Measurements from ENCODE around the gene ARMH4.

Gene ARMH4

DNA sequence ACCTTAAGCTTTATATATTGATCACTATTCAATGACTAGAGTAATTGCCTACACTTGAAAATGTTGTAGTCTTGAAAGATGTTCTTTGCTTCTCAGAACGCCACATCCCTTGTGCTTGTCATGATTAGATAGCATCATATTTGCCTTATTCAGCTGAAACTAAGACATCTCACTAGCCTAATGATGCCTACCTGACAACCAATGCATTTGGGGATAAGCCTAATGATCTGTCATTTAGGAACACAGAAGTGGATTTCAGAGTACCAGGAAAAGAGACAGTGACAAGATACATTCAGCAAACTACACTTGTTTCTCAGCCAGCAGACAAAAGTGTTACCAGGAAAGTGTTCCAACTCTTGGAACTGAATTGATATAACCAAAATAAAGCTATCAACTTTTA lies 83.7 kb downstream of the ARMH4 start:
- ATAC-seq (replicated peaks) (no peak), DNase-seq (no peak)
- Mint-ChIP-seq H3K4me3 (no peak overlapping the region), H3K27me3 (no peaks in the 10 kb centered on the region), H3K27ac (no peak overlapping the region), H3K9me3 (no peaks in the 10 kb centered on the region), H3K4me1 (no peaks in the 10 kb centered on the region), H3K36me3 (no peaks in the 10 kb centered on the region)

GRCh38 chr14:58066115-58066514 lies 85.9 kb downstream of the ARMH4 start:
- no peaks in the 10 kb centered on the region for H3K9me3 Mint-ChIP-seq
- peaks cover 4 to 8% of the 10 kb centered on the region in 2 donors for H3K27me3 Mint-ChIP-seq
- H3K36me3 Mint-ChIP-seq = no peaks in the 10 kb centered on the region
- H3K27ac Mint-ChIP-seq = no peak overlapping the region
- no peak overlapping the region for H3K4me3 Mint-ChIP-seq
- H3K4me1 Mint-ChIP-seq = no peaks in the 10 kb centered on the region
- ATAC-seq (replicated peaks) (no peak), DNase-seq (no peak)

DNA sequence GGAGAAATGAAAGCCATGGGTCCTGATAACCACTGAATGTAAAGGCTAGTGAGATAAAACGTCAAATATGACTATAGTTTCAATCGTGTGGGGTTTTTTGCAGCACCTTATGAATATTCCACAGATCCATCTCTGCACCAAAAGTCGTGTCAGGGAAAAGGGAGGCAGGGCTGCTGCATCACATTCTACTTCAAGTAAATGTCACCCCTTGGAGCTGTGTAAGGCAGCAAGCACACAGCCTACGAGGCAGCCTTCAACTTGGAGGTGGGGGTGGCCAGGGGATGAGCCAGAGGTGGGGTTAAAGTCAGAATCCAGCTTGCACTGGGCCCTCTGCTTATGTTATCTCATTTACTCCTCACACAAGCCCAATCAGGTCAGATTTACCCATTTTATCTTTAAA lies 90.4 kb downstream of the ARMH4 start:
- no peaks in the 10 kb centered on the region for H3K36me3 Mint-ChIP-seq
- peaks cover 7 to 15% of the 10 kb centered on the region in 2 donors for H3K27me3 Mint-ChIP-seq
- no peak for DNase-seq
- H3K9me3 Mint-ChIP-seq = no peaks in the 10 kb centered on the region
- H3K4me3 Mint-ChIP-seq = no peak overlapping the region
- no peak overlapping the region for H3K27ac Mint-ChIP-seq
- H3K4me1 Mint-ChIP-seq = no peaks in the 10 kb centered on the region
- no peak for ATAC-seq (replicated peaks)

DNA sequence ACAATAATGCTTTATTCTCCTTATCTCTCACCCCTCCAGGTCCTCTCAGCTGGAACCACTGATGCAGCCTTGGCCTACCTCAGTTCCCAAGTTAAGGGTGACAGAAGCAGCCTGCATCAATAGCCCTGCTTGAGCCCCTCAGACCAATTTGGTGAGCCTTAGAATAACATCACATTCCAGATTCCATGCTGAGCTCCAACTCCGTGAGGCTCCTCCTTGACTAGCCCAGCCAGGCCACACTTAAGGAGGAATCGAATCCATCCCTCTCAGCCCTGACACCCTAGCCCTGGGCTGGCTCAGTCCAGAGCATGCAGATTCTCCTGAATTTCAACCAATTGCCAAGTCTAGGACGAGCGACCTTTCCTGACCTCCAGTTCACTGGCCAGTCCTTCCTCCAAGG lies 91.1 kb downstream of the ARMH4 start:
- H3K9me3 Mint-ChIP-seq = no peaks in the 10 kb centered on the region
- no peak overlapping the region for H3K27ac Mint-ChIP-seq
- no peak for ATAC-seq (replicated peaks)
- DNase-seq = no peak
- H3K27me3 Mint-ChIP-seq = peaks cover 7 to 15% of the 10 kb centered on the region in 2 donors
- H3K4me1 Mint-ChIP-seq = no peaks in the 10 kb centered on the region
- no peaks in the 10 kb centered on the region for H3K36me3 Mint-ChIP-seq
- no peak overlapping the region for H3K4me3 Mint-ChIP-seq

DNA sequence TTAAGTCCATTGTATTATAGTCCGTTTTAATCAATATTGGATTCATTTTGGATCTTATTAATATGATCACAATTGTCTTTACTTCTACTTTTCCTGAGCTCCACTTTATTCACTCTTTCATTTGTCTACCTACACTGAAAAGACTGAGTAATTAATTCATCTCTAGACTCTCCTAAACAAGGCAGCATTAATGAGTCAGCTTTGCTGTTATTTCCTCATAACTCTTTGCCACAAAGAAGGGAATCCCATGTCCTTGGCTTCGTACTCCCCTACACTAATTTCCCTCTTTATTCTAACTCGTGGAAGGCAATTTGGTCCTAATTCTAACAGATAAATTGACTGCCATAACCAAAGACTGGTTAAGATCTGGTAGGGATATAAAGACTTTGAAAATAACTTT lies 91.9 kb downstream of the ARMH4 start:
- DNase-seq (no peak), ATAC-seq (replicated peaks) (no peak)
- no peaks in the 10 kb centered on the region for H3K4me1 Mint-ChIP-seq
- no peaks in the 10 kb centered on the region for H3K9me3 Mint-ChIP-seq
- no peak overlapping the region for H3K4me3 Mint-ChIP-seq
- peaks cover 7 to 17% of the 10 kb centered on the region in 2 donors for H3K27me3 Mint-ChIP-seq
- H3K27ac Mint-ChIP-seq = no peak overlapping the region
- no peaks in the 10 kb centered on the region for H3K36me3 Mint-ChIP-seq

DNA sequence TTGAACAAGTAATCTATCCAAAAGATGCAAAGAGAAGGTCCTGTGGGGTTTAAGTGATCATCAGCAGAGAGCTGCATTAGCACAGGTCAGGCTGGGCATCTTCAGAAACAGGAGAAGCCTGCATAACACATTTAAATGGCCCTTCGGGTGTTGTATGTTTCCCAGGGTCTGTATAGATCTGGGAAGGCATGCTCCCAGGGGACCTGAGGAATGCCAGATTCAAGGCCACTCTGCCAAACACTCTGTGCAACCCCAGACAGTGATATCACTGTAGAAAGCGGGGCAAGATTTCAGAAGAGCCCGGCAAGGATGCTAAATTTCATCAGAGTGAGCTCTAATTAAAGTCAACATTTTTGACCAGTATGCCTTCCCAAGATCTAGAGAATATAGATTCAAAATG lies 92.9 kb downstream of the ARMH4 start:
- H3K27me3 Mint-ChIP-seq = peaks cover 7 to 20% of the 10 kb centered on the region in 2 donors
- no peaks in the 10 kb centered on the region for H3K36me3 Mint-ChIP-seq
- no peak overlapping the region for H3K27ac Mint-ChIP-seq
- DNase-seq (no peak), ATAC-seq (replicated peaks) (no peak)
- no peaks in the 10 kb centered on the region for H3K9me3 Mint-ChIP-seq
- H3K4me3 Mint-ChIP-seq = no peak overlapping the region
- no peaks in the 10 kb centered on the region for H3K4me1 Mint-ChIP-seq

DNA sequence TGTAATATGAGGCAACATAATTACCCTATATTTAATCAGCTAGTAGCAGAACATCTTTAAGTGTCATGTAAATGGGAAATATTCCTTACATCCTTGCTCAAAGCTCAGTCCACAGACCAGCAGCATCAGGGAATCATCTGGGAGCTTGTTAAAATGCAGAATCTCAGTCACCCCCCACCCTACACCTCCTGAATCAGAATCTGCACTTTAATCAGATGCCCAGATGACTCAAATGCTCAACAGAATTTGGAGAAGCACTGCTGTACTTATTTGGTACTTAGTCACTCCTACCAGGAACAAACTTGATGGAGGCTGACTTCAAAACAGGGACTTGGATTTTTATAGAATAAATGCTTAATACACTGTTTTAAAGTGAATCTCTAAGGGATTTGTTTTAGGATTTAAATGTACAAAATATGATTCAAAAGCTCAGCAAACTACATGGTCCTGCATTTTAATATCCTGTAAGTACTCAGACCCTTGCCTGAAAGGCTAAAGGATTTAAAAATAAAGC lies 96.5 kb downstream of the ARMH4 start:
- Mint-ChIP-seq H3K36me3 (no peaks in the 10 kb centered on the region), H3K4me1 (no peaks in the 10 kb centered on the region), H3K4me3 (no peak overlapping the region), H3K9me3 (no peaks in the 10 kb centered on the region), H3K27ac (no peak overlapping the region), H3K27me3 (peaks cover 7 to 18% of the 10 kb centered on the region in 2 donors)
- DNase-seq = no peak
- no peak for ATAC-seq (replicated peaks)

GRCh38 chr14:58054100-58054499 lies 97.9 kb downstream of the ARMH4 start:
- Mint-ChIP-seq H3K36me3 (no peaks in the 10 kb centered on the region), H3K27ac (no peak overlapping the region)

DNA sequence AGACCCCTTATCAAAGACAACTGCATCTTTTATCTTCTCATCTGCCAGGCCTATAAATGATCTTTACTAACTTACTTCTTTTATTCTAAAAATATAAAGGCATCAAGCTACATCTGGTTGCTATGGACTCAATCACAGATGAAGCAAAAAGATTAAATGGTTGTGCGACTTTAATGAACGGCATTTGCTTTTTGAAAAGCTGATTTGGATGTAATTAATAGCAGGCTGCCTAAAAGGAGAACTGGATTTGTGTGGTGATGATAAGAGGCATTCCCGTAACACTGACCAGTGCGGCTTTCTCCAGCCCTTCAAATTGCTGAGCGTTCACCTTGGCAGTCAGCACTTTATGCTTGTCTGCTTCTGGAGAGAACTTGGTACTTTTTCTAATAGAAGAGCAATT lies 103.8 kb downstream of the ARMH4 start:
- Mint-ChIP-seq H3K4me1 (no peaks in the 10 kb centered on the region), H3K27ac (no peak overlapping the region), H3K36me3 (no peaks in the 10 kb centered on the region), H3K27me3 (peaks cover 6 to 7% of the 10 kb centered on the region in 2 donors), H3K9me3 (peaks cover 4% of the 10 kb centered on the region in 2 donors), H3K4me3 (no peak overlapping the region)
- ATAC-seq (replicated peaks) (no peak), DNase-seq (no peak)

More at GRCh38 chr14:58054100-58054499, 97.9 kb downstream of the ARMH4 start:
- DNase-seq = no peak
- H3K27me3 Mint-ChIP-seq = peaks cover 7 to 18% of the 10 kb centered on the region in 2 donors
- H3K9me3 Mint-ChIP-seq = no peaks in the 10 kb centered on the region
- no peaks in the 10 kb centered on the region for H3K4me1 Mint-ChIP-seq
- ATAC-seq (replicated peaks) = no peak
- no peak overlapping the region for H3K4me3 Mint-ChIP-seq

- DNase-seq = no peak
- H3K9me3 Mint-ChIP-seq = no peaks in the 10 kb centered on the region
- no peaks in the 10 kb centered on the region for H3K4me1 Mint-ChIP-seq
These were observed 124.1 kb downstream of the ARMH4 start for GRCh38 chr14:58027904-58028303.

GRCh38 chr14:58026967-58027366 lies 125.0 kb downstream of the ARMH4 start:
- Mint-ChIP-seq H3K4me1 (no peaks in the 10 kb centered on the region), H3K4me3 (no peak overlapping the region), H3K27me3 (peaks cover 4 to 12% of the 10 kb centered on the region in 2 donors), H3K27ac (no peak overlapping the region), H3K9me3 (no peaks in the 10 kb centered on the region), H3K36me3 (no peaks in the 10 kb centered on the region)
- DNase-seq (no peak), ATAC-seq (replicated peaks) (no peak)

More at GRCh38 chr14:58027904-58028303, 124.1 kb downstream of the ARMH4 start:
- peaks cover 4 to 12% of the 10 kb centered on the region in 2 donors for H3K27me3 Mint-ChIP-seq
- no peaks in the 10 kb centered on the region for H3K36me3 Mint-ChIP-seq
- ATAC-seq (replicated peaks) = no peak
- H3K27ac Mint-ChIP-seq = no peak overlapping the region
- H3K4me3 Mint-ChIP-seq = no peak overlapping the region

- Mint-ChIP-seq H3K4me1 (no peaks in the 10 kb centered on the region), H3K4me3 (no peak overlapping the region), H3K27me3 (peaks cover 4 to 12% of the 10 kb centered on the region in 2 donors), H3K36me3 (no peaks in the 10 kb centered on the region), H3K9me3 (no peaks in the 10 kb centered on the region), H3K27ac (no peak overlapping the region)
- DNase-seq (no peak), ATAC-seq (replicated peaks) (no peak)
These were observed 125.8 kb downstream of the ARMH4 start for GRCh38 chr14:58026219-58026618.

GRCh38 chr14:58014778-58015177 lies 137.2 kb downstream of the ARMH4 start:
- no peak overlapping the region for H3K27ac Mint-ChIP-seq

DNA sequence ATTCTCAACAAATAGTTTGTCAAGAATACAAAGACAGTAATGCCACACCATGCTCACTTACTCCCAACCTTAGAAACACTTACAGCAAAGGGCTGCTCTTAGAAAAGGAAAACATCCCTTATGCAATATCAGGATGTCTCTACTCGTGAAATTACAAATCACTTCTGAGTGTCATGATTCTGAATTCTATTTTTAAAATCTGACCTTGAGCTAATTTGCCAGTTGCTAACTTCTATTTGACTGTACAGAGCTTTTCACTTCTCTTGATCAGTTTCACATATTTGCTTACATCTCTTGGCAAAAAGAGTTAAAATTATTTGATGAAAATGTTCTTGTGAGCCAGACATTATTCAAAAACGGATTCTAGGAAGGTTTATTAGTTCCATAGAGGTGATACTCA lies 149.4 kb downstream of the ARMH4 start:
- Mint-ChIP-seq H3K9me3 (no peaks in the 10 kb centered on the region), H3K4me1 (no peaks in the 10 kb centered on the region), H3K4me3 (no peak overlapping the region), H3K27me3 (peaks cover 0 to 4% of the 10 kb centered on the region in 2 donors), H3K27ac (no peak overlapping the region), H3K36me3 (no peaks in the 10 kb centered on the region)
- DNase-seq = no peak
- ATAC-seq (replicated peaks) = no peak

More at GRCh38 chr14:58014778-58015177, 137.2 kb downstream of the ARMH4 start:
- no peaks in the 10 kb centered on the region for H3K4me1 Mint-ChIP-seq
- peaks cover 4 to 6% of the 10 kb centered on the region in 2 donors for H3K27me3 Mint-ChIP-seq
- ATAC-seq (replicated peaks) = no peak
- no peaks in the 10 kb centered on the region for H3K36me3 Mint-ChIP-seq
- no peak for DNase-seq
- peaks cover 0 to 6% of the 10 kb centered on the region in 2 donors for H3K9me3 Mint-ChIP-seq
- no peak overlapping the region for H3K4me3 Mint-ChIP-seq

GRCh38 chr14:57999979-58000378 lies 152.0 kb downstream of the ARMH4 start:
- Mint-ChIP-seq H3K27ac (no peak overlapping the region), H3K9me3 (no peaks in the 10 kb centered on the region), H3K4me3 (no peak overlapping the region), H3K4me1 (no peaks in the 10 kb centered on the region), H3K27me3 (no peaks in the 10 kb centered on the region), H3K36me3 (no peaks in the 10 kb centered on the region)
- ATAC-seq (replicated peaks) (no peak), DNase-seq (no peak)

GRCh38 chr14:57999471-57999870 lies 152.5 kb downstream of the ARMH4 start:
- Mint-ChIP-seq H3K4me1 (no peaks in the 10 kb centered on the region), H3K9me3 (no peaks in the 10 kb centered on the region), H3K27me3 (no peaks in the 10 kb centered on the region), H3K27ac (no peak overlapping the region), H3K4me3 (no peak overlapping the region), H3K36me3 (no peaks in the 10 kb centered on the region)
- DNase-seq = no peak
- no peak for ATAC-seq (replicated peaks)

Data from stimulated activated naive B cell treated with anti-CD40 and anti-IgM and Interleukin-4, amounts not matched to agents 10 μg/mL and 1 μg/mL and 100 μg/mL, for 72 hours (primary cell).